A172 (cell line): ENCODE data around the gene FDXR. TPM values are rescaled to one million over a fixed set of nuclear protein-coding genes. Genes with fewer than 3 reads are reported as not detected.

ENCODE experiments used
- DNase-seq: peaks from one replicate; pipeline ENCODE4 v3.0.0-alpha.2; 2015; ENCODE audit warnings: low spot score
- total RNA-seq: library from RNA; depleted of rRNA; stranded (reverse); fragments of >200 nt; shearing (Covaris generic); gene quantifications from 2 replicates; pipeline ENCODE4 v1.2.3, GENCODE V29; 2014

FDXR gene
- total RNA-seq, 1 experiment from 2014 or later: 35.9 TPM

DNA sequence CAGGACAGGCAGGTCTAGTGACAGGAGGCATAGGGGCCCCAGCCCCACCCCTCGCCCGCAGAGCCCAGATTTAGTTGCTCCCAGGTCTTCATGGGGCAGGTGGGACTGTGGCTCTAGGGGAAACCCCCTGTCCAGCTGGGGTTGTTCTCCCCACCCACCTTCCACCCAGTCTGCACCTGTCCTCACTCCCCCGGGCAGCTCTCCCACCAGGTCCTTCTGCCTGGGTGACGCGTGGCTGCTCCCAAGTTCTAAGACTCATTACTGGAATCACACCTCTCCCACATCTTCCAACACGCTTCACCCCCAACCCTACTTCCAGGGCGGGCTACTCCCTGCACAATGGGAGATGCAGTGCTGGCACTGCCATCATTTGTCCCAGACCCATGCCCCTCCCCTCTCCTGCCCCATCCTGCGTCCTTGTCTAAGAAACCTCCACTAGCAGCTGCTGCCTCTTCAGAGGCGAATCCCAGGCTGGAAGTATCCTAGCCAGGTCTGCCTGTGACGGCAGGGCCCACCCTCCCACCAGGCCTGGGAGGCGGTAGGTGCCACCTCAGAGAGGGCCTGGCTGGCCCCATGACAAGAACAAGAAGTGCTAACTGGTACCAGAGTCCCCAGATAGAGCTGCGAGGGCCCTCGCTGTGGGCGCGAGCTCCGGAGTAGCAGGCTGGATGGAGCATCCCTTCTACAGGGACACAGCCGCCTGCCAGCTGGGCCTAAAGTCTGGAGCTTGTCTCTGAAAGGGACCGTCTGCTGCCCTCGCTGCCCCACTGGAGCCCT lies 35.9 kb downstream of the FDXR start:
- DNase-seq: no peak

DNA sequence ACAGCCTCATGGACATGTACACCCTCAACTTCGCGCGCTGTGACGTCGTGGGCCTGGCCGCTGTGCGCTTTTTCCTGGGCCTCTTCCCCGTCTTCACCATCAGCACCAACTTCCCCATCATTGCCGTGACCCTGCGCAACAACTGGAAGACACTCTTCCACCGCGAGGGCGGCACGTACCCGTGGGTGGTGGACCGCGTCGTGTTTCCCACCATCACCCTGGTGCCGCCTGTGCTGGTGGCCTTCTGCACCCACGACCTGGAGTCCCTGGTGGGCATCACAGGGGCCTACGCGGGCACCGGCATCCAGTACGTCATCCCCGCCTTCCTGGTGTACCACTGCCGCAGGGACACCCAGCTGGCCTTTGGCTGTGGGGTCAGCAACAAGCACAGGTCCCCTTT lies 36.6 kb downstream of the FDXR start:
- DNase-seq: no peak

- DNase-seq: peak; percentile 70
These were observed 39.1 kb downstream of the FDXR start for GRCh38 chr17:74833501-74834377.

DNA sequence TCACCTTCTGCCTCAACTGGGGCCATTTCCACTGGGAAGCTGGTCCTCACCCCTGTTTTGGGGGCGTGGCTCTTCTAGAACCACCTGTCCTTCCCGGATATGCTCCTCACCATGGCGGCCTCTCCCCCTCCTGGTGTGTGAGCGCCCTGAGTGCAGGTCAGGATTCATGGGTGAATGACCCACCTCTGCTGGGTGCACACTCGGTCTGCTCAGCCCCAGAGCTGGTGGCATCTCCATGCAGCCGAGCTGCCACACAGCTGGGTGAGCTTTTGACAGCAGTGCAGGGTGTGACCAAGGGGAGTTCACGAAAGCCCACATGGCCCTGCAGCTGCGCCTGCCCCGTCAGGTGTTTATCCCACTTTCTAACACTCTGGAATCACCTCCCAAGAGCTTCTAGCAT lies 40.4 kb downstream of the FDXR start:
- no peak for DNase-seq

- DNase-seq: no peak
These were observed 41.2 kb downstream of the FDXR start for GRCh38 chr17:74831444-74832146.

DNA sequence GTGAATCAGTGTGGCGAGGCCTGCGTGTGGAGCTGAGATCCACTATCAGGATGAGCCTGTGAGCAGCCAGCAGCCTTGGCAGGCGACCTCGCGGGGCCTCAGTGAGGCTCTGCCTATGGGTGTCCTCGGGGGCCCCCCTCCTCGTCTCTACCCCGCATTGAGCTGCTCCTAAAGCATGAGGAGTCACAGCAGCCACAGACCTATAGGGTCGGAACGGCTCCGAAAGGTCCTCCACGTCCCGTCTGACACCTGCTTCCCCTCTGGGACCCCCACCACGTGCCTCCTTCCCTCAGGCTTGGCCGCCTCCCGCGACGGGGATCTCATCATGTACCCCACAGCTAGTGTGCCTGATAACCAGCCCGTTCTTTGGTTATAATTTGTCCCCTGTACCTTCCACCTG lies 41.9 kb downstream of the FDXR start:
- DNase-seq: no peak

- no peak for DNase-seq
These were observed 45.0 kb downstream of the FDXR start for GRCh38 chr17:74827800-74828199.

DNA sequence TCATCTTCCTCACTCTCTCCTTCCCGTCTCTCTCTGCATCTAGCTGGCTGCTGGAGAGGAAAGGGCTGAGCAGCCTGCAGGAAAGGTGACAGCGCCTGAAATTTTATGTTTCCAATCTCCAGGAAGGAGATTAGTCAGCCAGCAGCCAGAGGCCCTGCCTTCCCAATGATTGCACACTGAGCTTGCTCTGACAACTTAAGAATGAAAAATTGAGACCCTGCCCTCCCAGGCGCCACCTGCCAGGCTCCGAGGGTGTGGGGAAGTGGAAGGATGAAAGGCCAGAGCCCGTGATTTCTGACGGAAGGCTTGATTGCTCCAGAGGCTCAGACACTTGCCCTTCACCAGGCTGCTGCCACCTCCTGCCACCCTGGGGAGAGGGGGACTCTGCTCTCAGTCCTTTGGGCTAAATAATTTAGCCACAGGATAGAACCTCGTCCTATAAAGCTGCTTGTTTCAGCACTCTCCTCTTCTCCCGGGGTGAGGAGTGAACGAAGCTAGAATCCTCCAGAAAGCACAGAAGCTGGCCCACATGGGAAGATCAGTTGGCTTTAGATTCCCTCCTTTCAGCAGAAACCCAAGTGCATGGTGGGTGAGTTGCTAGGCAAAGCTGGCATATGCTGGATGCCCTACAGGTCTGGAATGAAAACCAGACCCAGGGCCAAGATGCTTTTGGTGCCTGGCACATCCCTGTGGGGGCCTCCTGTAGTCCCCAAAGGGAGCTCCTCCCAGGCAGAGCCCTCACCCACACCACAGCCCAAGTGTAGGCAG lies 46.7 kb downstream of the FDXR start:
- DNase-seq: peak; percentile 52

DNA sequence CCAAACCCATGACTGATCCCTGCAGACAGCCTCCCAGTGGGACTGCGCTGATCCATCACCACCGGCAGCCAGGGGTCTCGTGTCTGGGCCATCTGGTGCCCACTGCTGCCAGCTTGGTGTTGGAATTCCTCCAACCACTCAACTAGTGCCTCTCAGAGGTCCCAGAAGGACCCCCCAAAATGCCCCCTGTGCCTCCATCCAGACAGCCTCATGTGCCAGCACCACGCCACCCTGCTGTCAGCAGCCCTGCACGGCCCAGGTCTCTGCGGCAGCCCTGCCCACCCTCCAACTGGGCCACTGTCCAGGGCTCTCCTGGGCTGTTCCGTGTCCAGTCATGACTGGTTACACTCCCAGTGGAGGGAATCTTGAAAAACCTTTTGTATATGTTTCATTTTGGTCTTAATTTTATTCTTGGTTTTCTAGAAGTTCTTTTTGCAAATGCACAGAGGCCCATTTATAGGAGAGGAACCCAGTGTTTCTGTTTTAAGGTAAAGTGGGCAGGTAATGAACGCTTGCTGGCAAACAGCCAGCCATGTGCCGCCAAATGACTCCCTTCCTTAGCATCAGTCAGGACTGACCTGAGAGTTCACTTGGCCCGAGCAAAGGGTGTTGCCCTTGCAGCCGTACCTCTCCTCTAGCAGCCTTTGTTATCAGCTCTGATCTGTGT lies 47.7 kb downstream of the FDXR start:
- DNase-seq: no peak

GRCh38 chr17:74822939-74823367 lies 49.8 kb downstream of the FDXR start:
- DNase-seq: no peak

GRCh38 chr17:74822335-74822938 lies 50.4 kb downstream of the FDXR start:
- no peak for DNase-seq

DNA sequence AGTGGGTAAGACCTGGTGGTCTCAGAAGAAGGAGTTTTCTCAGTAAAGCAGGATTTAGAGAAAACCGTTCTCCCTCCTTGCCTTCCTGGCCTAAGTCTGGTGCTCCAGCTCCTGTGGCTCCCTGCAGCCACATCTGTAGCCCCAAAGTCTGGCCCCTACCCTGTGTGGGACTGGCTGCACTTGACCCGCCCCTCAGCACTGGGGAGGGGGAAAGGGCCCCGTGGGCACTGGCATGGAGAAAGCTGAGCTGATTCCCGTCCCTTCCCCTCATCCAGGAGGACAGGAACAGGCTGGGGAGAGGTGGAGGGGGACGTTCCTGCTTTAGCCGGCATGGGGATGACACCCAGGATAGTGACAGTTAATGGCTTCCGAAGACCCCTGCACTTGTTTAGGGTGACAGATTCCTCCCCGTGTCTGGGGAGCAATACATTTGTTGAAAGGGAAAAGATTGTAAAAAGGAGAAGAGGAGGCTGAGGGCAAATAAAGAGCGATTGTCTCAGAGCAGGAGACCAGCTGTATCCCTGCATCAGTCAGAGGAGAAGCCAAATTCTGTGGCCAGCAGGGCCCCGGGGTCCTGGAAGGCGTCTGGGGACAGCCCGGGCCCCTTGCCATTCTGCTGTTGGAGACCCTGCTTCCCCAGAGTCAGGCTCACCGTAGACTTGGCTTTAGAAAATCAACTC lies 51.0 kb downstream of the FDXR start:
- DNase-seq: no peak

GRCh38 chr17:74819801-74820436 lies 52.9 kb downstream of the FDXR start:
- no peak for DNase-seq

GRCh38 chr17:74818291-74818938 lies 54.4 kb downstream of the FDXR start:
- no peak for DNase-seq

DNA sequence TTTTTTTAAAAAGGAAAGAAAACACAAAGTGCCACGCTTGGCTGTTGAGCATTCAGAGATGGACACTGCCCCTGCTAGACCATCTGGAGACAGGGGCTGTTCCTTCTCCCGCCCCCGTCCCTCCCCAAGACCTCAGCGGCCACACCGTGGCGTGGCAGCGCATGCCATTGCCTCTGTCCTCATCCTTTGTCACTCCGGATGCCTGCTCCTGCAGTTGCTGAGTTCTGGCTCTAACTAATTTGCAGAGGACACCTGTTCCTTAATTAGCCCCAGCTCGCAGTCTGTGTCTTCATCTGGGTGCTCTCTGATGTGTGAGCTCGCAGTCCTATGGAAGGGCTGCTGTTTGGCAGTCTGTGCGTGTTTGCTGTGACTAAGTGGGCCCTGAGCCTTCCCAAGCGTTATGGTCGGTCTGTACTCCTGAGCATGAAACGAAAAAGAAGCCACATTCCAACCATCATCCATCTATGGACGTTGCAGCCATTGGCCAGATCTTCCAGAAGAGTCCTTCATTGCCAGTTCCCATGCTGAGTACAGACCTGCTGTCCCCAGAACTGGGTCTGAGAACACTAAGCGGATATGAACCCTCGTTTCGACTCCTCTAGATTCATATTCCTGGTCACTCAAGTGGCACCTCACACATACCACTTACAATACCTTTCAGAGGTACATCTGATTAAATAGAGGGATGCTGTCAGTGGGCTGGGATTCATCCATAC lies 55.7 kb downstream of the FDXR start:
- DNase-seq: no peak

GRCh38 chr17:74815550-74816370 lies 57.0 kb downstream of the FDXR start:
- DNase-seq: no peak

DNA sequence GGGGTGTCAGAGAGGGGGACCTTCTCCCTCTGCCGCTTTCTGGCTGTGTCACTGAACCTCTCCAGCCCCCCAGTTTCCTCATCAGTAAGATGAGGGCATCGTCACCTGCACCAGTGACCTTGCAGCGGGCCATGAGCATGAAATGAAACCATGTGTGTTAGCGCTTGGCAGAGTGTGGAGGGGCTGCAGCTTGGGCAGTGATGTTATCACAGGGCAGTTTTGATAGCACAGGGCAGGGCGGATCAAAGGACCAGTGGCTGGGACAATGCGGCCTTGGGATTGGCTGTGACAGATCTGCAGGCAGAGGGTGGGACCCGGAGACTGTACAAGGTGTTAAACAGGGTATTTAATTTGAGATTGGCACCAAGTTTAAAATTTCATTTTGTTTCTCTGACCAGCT lies 57.7 kb downstream of the FDXR start:
- DNase-seq: no peak
